Skin epidermis (tissue), 12 donors: ENCODE data around the gene KIF23.
"Not testable (repeated sequence)": the region's sequence is repeated elsewhere in the genome, so short reads cannot be mapped to it uniquely, and the experiment has no call there.

Experiments used
- H3K27ac ChIP-seq, 21 experiments: fragments of 200-600 bp; sonication (generic) in 11 of 21; one replicate each; pipeline ENCODE4 v1.5.0; 2020; ENCODE audit warnings: mild to moderate bottlenecking in 3 of 21, inconsistent platforms in 2 of 21, moderate library complexity in 2 of 21
- H3K4me3 ChIP-seq, 7 experiments: fragments of 200-600 bp; sonication (generic) in 2 of 7; one replicate each; pipeline ENCODE4 v1.5.0; 2020; ENCODE audit warnings: inconsistent platforms in 2 of 7, mild to moderate bottlenecking in 2 of 7, moderate library complexity in 1 of 7

KIF23 gene

DNA sequence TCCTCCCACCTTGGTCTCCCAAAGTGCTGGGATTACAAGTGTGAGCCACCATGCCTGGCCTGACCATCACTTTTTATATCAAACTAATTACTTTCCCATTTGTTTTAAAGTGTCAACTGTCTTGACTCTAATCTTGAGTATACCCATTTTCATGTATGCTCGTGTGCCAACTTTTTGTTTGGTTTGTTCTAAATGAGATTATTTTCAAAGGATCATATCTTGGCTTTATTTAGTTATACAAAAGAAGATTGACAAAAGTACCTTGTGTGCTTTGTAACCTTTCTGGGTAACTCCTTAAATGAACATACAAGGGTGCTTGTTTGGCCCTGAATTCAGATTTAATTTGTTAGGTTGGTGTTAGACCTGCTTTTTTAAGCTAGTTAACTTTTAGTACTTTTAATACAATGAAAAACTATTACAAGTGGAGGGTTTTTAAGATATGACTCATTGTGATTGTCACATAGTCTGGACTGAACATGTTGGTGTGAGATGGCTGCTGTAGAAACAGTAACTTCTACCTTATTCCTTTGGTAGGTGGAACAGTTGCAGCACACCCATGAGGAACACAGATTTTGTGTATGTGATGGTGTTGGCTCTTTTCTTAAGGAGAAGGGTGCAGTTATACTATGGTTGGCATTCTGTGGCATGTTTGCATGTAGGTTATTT lies 10.7 kb downstream of the KIF23 start:
- Histone ChIP-seq H3K27ac (no peak overlapping the region), H3K4me3 (no peak overlapping the region)

DNA sequence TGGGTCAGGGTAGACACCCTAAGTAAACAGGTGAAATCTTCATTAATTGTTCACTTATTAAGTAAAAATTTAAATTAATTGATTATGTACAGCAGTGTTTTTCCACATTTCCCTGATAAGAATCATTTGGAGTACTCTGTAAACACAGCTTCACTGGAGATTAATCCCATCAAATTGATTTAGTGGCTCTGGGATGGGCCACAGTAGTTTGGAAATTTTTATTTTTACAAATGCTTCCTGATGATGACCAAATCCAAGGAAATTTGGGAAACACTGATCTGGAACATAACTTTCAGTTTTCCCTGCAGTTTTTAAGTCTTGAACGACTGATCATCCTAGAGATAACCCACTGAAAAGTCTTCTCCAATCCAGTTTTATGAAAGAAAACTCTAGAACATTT lies 19.7 kb downstream of the KIF23 start:
- Histone ChIP-seq H3K4me3 (no peak overlapping the region), H3K27ac (no peak overlapping the region)

DNA sequence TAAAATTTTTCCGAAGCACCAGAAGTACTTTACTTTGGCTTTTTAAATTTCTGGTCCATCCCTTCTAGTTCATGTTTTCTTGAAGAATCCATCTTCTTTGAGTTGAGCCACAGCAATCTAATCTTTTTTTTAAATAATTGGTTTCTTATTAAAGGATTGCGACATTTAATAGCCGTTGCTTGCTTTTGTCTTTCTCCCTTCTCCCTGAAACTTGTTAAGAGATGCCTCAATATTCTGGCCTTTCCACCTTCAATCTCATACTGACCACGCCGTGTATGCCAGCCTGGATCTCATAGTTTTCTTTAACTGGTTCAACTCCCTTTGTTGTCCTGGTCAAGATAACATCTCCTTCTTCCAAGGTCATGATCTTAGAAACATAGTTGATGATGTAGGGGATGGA lies 20.1 kb downstream of the KIF23 start:
- Histone ChIP-seq H3K27ac (no peak overlapping the region), H3K4me3 (no peak overlapping the region)

DNA sequence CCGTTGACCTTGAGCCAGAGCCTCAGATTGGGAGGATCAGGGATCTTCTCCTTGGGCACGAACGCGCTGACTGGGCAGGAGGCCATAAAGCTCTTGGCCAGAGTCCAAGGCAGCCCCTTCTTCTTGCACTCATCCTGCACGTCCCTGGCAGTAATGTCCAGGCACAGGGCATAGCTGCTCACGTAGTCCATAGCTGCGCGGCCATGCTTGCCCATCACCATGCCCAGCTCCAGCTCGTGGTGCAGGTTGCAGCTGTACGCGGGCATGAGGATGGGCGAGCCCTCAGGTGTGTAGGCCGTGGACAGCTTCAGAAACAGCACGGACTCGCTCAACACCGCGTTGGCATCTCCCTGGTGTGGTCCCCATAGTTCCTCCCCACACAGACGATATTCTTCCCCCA lies 20.5 kb downstream of the KIF23 start:
- H3K4me3 ChIP-seq, result no peak overlapping the region
- H3K27ac ChIP-seq, result no peak overlapping the region

DNA sequence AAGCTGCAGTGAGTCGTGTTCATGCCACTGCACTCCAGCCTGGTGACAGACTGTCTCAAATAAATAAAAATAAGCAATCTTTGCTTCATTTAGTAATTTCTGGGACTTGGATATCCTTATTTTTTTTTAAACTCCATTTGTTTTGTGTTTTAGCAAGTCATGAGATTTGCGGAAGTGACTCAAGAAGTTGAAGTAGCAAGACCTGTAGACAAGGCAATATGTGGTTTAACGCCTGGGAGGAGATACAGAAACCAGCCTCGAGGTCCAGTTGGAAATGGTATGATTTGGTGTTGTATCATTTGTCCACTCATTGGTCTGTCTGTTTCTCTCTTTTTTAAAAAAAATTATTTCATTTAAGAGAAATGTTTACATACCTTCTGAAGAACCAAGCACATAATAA lies 21.8 kb downstream of the KIF23 start:
- no peak overlapping the region for H3K27ac ChIP-seq
- H3K4me3 ChIP-seq, result no peak overlapping the region

DNA sequence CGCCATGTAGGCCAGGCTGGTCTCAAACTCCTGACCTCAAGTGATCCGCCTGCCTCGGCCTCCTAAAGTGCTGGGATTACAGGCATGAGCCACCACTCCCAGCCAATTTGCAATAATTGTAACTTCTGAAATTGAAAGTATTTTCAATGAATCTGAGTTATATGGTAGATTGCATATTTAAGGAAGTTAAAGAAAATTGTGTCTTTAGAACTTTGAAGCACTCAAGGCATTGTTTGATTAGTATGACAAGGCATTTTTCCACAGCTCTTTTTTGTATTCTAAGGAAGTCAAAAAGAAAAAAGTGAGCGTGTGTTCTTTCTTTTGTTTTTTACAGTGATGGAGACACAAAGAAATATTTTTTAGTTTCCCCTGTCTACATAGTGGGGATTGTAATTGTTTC lies 22.8 kb downstream of the KIF23 start:
- H3K4me3 ChIP-seq, result no peak overlapping the region
- no peak overlapping the region for H3K27ac ChIP-seq

DNA sequence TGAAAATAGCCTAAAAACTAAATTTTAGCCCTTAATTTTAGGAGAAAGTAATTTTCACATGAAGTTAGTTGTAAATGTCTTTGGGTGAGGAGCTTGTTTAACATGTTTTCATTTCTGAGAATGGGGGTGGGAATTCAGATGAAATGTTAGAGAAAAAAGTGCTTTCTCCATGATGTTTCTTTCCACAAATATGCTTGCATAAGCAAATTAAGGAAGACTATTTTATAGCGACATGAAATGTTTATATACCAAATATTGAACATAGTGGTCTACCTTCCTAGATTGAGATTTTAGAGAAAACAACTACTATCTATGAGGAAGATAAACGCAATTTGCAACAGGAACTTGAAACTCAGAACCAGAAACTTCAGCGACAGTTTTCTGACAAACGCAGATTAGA lies 25.5 kb downstream of the KIF23 start:
- H3K27ac ChIP-seq, result no peak overlapping the region
- no peak overlapping the region for H3K4me3 ChIP-seq

DNA sequence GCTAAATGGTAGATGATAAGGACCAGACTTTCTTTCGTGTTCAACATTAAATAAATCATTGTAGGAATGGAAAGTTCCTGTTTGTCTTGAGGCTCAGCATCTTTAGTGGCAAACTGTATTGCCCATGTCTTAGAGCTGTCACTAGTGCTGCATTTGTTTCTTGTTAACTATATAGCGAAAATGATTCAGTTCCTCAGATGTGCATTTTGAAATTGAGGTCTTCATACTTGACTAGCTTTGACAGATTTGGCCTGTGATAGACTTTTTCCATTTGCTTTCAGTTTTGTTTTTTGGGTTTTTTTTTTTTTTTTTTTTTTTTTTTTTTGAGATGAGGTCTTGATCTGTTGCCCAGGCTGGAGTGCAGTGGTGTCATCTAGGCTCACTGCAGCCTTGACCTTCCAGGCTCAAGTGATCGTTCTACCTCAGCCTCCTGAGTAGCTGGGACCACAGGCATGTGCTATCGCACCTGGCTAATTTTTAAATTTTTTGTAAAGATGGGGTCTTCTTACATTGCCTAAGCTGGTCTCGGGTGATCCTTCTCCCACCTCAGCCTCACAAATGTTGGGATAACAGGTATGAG lies 29.0 kb downstream of the KIF23 start:
- Histone ChIP-seq H3K27ac (peak overlapping the region in 2 of 21 experiments; percentile 12 to 25), H3K4me3 (no peak overlapping the region)

DNA sequence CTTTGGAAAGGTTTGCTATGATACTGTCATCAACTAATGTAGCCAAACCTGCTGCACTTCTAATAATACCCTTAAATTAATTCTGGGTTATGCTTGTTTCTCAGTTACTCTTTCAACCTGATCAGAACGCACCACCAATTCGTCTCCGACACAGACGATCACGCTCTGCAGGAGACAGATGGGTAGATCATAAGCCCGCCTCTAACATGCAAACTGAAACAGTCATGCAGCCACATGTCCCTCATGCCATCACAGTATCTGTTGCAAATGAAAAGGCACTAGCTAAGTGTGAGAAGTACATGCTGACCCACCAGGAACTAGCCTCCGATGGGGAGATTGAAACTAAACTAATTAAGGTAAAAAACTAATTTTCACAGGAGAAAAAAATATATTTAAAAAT lies 30.5 kb downstream of the KIF23 start:
- Histone ChIP-seq H3K27ac (no peak overlapping the region), H3K4me3 (no peak overlapping the region)

DNA sequence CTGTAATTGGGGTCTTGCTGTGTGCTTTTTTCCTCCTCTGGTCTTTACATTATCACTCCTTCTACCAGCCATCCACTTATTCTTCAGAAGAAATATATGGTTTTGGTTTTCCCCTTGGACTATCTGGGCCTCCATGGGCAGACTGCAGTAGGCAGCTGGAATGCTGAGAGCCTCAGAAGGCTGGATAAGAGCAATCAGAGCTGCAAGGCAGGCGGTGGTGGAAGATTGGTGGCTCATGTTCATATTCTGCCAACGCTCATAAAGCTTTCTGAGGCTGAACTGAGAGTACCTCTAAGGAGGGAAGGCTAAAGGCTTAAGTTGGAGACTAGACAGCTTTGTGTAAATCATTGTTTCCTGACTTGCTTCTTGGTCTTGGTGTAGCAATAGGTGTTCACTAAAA lies 32.8 kb downstream of the KIF23 start:
- H3K4me3 ChIP-seq, result no peak overlapping the region
- H3K27ac ChIP-seq, result no peak overlapping the region

DNA sequence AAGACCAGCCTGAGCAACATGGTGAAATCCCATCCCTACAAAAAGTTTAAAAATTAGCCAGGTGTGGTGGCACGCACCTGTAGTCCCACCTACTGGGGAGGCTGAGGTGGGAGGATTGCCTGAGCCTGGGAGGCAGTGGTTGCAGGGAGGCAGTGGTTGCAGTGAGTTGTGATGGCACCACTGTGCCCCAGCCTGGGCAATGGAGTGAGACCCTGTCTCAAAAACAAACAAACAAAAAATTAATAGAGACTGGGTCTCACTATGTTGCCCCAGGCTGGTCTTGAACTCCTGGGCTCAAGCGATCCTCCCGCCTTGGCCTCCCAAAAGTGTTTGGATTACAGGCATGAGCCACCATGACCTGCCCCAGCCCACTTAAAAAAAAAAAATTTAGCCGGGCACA lies 36.1 kb downstream of the KIF23 start:
- not testable (repeated sequence) for H3K27ac ChIP-seq, H3K4me3 ChIP-seq

DNA sequence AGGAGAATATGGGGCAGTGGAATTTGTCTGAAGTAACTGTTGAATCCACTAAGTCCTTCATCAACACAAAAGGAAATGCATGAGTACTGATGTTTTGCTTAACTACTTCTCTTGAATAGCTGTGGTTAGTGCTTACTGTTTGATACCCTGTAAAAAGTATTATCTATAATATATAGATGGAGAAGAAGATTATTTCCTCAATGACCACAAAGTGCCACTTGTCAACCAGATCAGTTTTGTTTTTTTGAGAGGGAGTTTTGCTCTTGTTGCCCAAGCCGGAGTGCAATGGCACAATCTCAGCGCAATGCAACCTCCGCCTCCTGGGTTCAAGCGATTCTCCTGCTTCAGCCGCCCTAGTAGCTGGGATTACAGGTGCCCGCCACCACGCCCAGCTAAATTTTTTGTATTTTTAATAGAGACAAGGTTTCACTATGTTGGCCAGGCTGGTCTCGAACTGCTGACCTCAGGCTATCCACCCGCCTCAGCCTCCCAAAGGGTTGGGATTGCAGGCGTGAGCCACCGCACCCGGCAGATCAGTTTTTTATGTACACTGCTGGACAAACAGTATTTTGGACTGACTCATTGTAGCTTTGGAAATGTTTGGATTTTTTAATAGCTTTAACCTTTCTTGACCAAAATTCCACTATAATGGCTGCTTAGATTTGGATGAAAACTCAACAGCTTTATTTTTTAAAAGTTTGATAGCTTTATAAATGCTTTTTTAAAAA lies 37.0 kb downstream of the KIF23 start:
- Histone ChIP-seq H3K4me3 (no peak overlapping the region), H3K27ac (peak overlapping the region in 4 of 21 experiments; percentile 90 to 98 (median 94))

DNA sequence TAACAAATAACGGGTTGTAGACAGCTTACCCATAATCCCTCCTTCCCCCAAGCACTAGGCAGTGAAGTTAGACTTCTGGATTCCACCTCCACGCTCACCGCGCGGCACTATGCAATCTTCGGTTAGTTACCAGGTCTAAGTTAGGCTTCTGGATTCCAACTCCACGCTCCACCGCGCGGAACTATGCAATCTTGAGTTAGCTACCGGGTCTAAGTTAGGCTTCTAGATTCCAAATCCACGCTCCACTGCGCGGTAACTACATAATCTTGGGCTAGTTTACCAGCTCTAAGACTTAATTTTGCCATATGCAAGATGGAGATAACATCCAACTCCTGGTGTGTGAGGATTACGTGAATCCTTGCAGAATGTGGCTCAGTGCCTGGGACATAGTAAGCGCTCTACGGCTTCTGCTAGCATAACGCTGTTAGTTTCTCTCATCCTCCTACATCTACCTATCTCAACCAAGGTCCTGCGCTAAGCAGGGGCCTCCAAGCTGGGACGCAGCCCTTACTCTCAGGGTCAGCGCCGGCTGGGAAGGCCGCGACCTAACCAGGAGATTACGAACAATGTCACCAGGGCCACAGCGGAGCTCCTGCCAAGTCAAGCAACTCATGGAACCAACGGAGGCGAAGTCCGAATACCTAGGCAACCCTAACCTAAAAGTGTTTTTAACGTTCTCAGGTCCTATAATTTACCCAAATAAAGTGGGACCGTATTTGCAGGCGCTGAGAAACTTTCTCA lies 38.0 kb downstream of the KIF23 start:
- peak overlapping the region in 20 of 21 experiments; percentile 75 to 99 (median 94) for H3K27ac ChIP-seq

DNA sequence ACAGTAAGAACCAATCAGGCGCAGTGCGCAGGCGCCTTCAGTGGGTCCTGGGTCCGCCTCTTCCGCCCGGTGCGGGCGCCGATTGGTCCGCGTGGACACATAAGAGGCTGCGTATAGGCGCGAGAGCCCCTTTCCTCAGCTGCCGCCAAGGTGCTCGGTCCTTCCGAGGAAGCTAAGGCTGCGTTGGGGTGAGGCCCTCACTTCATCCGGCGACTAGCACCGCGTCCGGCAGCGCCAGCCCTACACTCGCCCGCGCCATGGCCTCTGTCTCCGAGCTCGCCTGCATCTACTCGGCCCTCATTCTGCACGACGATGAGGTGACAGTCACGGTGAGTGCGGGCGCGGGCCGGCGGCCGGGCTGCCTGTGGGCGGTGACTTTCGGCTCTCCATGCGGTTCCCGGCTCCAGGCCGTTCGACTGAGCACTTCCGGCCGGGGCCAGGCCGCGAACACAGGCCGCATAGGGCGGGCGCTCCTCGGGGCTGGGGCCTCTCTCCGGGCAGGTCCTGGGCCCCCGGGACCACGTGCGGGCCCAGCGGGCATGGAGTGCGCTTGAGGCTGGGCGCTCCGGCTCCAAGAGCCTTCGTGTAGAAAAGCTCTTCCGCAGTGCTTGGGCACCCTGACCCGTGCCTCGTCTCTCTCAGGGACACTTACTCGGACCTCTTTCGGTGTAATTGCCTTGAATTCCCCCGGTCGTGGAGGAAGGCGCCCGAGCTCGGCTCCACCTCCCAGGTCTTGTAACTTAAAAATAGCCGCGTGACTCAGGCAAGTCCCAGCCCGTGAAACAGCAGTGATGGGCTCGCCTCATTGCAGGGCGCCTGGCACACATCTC lies 38.8 kb downstream of the KIF23 start, which contains the start of gene RPLP1:
RPLP1 (plus strand) TSS at position 127 of the 830 bp plus-strand sequence; CDS start at position 258, 131 bp downstream.
- peak within 1 kb of the TSS; percentile 65 to 94 (median 91) for H3K4me3 ChIP-seq
- peak within 1 kb of the TSS; percentile 75 to 99 (median 94) for H3K27ac ChIP-seq

More for the DNA sequence above, 38.0 kb downstream of the KIF23 start:
- peak overlapping the region; percentile 65 to 94 (median 91) for H3K4me3 ChIP-seq

DNA sequence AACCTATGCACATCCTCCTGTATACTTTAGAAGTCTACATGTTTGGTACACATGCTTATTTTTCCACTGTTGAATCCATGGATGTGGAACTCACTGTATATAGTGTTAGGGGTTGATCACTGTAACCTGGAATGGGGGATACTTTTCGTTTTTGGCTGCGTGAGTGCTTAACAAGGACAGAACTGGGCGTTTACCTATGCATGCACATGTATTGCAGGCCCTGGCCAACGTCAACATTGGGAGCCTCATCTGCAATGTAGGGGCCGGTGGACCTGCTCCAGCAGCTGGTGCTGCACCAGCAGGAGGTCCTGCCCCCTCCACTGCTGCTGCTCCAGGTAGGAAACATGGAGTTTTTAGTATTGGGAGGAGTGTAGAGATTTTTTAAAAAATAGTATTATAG lies 40.8 kb downstream of the KIF23 start:
- H3K27ac ChIP-seq, result no peak overlapping the region
- peak overlapping the region in 3 of 7 experiments; percentile 73 to 91 (median 83) for H3K4me3 ChIP-seq

DNA sequence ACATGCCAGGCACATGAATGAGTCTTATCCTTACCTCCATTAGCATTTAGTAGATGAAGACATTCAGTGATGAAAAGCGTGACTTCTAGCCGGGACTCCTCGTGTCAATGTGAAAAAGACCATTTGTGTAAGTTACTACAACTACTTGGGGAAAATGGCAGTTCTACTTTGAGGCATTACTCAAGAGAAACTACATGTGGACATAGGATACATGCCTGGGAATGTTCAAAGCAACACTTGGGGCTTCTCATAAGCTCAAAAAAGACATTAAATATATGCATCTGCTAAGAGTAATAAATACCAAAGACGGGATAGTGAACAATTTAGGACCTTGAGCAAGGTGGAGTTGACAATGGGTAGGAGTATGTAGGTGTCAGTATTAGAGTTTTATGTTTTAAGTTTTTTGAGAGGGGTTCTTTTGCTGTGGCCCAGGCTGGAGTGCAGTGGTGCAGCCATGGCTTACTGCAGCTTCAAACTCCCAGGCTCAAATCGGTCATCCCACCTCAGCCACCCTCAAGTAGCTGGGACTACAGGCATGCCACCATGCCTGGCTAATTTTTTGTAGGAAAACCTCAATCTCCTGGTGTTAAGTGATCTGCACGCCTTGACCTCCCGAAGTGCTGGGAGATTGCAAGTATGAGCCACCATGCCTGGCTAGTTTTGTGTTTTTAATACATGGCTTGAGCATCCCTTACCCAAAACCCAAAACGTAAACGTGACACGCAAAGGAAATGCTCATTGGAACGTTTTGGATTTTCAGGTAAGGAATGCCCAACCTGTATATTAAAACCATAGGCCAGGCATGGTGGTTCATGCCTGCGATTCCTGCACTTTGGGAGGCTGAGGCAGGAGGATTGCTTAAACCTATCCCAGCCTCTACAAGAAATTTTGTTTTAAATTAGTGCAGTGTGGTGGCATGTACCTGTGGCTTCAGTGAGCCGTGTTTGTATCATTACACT lies 42.3 kb downstream of the KIF23 start:
- H3K27ac ChIP-seq, result no peak overlapping the region
- H3K4me3 ChIP-seq, result no peak overlapping the region

DNA sequence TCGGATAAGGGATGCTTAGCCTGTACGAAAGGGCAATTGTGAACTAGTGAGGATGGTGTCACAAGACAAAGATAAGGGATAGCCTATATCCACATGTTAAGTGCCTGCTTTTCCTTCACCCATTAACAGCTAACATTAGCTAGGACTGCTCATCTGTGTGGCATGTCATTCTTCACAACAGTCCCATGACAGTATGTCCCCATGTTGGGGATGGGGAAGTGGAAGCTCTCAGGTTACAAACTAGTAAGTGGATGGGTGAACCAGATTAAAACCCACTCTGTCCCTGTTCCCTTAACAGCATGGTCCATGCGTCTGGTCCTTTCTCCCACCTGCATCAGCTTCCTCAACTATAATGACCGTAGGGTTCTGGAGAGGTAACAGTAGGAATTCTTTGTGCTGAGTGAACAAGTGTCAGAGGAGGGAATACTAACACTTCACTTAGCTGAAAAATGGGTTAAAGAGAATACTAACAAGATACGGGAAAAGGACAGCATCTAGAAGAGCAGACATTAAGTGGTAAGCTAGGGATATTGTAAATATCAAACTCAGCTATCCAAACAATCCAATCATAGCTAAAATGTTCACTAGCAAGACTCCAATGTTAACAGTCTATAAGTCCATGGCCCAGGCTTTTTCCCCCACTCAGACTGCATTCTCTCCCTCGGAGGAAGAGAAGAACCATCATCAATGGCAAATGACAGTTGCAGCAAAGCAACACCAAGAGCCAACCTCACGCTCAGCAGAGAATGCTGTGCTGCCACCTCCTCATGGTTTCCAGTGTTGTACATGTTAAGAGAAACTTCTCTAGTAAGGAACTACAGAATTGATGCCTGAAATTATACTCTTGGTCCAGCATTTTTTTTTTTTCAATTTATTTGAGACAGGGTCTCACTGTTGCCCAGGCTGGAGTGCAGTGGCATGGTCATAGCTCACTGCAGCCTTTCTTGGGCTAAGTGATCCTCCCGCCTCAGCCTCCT lies 43.4 kb downstream of the KIF23 start:
- no peak overlapping the region for H3K4me3 ChIP-seq
- H3K27ac ChIP-seq, result no peak overlapping the region
